ENCODE results near the gene EXOSC3. TPM values are rescaled to one million over a fixed set of nuclear protein-coding genes. Genes with fewer than 3 reads are reported as not detected.

Gene EXOSC3
- total and polyA plus RNA-seq, 2 of the 13 experiments (the other 11 are each of a cell fraction or from before 2014, with no cell fraction given): 17.5 to 68.7 TPM

GRCh38 chr9:37800631-37801286, 15.9 kb upstream of the EXOSC3 start, which contains the start of gene DCAF10 (continued):
- peak; percentile 95 for TF ChIP-seq ZNF710 (CRISPR knock-in tag; IDR thresholded peaks at IDR 0.05; ENCODE audit: borderline replicate concordance)
- peak; percentile 99 for TF ChIP-seq TOPORS (CRISPR knock-in tag; IDR thresholded peaks at IDR 0.05)
- TF ChIP-seq ZNF276 (CRISPR knock-in tag; IDR thresholded peaks at IDR 0.05; ENCODE audit: low read depth): no peak
- TF ChIP-seq ZNF639 (CRISPR knock-in tag; conservative IDR thresholded peaks at IDR 0.05): peak; percentile 94
- peak; percentile 86 for TF ChIP-seq CCDC6 (CRISPR knock-in tag; IDR thresholded peaks at IDR 0.05)
- no peak; the same call in 1 of the 2 replicates for TF ChIP-seq HOXA9 (CRISPR knock-in tag; IDR thresholded peaks at IDR 0.05; ENCODE audit: borderline replicate concordance)
- peak; percentile 87; the same call in 1 of the 2 replicates for TF ChIP-seq ZNF512B (CRISPR knock-in tag; IDR thresholded peaks at IDR 0.05; ENCODE audit: borderline replicate concordance)
- peak; percentile 77 for TF ChIP-seq TFE3 (CRISPR knock-in tag; IDR thresholded peaks at IDR 0.05)
- peak; percentile 97; the same call in 1 of the 2 replicates for TF ChIP-seq EEA1 (CRISPR knock-in tag; IDR thresholded peaks at IDR 0.05; ENCODE audit: borderline replicate concordance)
- peak; percentile 90 for TF ChIP-seq ZFX (CRISPR knock-in tag; IDR thresholded peaks at IDR 0.05; ENCODE audit: low read depth)
- peak; percentile 95 for TF ChIP-seq DNMT1 (CRISPR knock-in tag; IDR thresholded peaks at IDR 0.05)
- TF ChIP-seq KAT8 (CRISPR knock-in tag; IDR thresholded peaks at IDR 0.05): peak; percentile 97
- TF ChIP-seq ZMYM2 (CRISPR knock-in tag; IDR thresholded peaks at IDR 0.05): peak; percentile 76
- peak; percentile 88 for TF ChIP-seq ELF1 (CRISPR knock-in tag; IDR thresholded peaks at IDR 0.05)
- TF ChIP-seq ZNF329 (CRISPR knock-in tag; IDR thresholded peaks at IDR 0.05; ENCODE audit: low read depth): peak; percentile 91
- peak; percentile 92; the same call in 1 of the 2 replicates for TF ChIP-seq HBP1 (CRISPR knock-in tag; IDR thresholded peaks at IDR 0.05; ENCODE audit: low read depth)
- peak; percentile 94 for TF ChIP-seq MAF1 (CRISPR knock-in tag; IDR thresholded peaks at IDR 0.05; ENCODE audit: borderline replicate concordance)
- TF ChIP-seq NFKBIZ (CRISPR knock-in tag; IDR thresholded peaks at IDR 0.05): peak; percentile 87
